Activated CD8-positive, alpha-beta memory T cell treated with anti-CD3 and anti-CD28 coated beads, Interleukin-2, amount 50 U/mL, for 1 hour (primary cell): ENCODE results near the gene TEX48.

ENCODE experiments used
- DNase-seq: peaks from one replicate; pipeline ENCODE4 v3.0.0-alpha.2; 2020; ENCODE audit errors: extremely low read depth

TEX48 gene

GRCh38 chr9:114621561-114621960 lies 60.4 kb downstream of the TEX48 start:
- no peak for DNase-seq

- no peak for DNase-seq
Observed at GRCh38 chr9:114619191-114619761, 62.7 kb downstream of the TEX48 start.

- DNase-seq = no peak
Observed at GRCh38 chr9:114616684-114617520, 65.1 kb downstream of the TEX48 start.
